ENCODE measurements around the gene CTPS1.

DNA sequence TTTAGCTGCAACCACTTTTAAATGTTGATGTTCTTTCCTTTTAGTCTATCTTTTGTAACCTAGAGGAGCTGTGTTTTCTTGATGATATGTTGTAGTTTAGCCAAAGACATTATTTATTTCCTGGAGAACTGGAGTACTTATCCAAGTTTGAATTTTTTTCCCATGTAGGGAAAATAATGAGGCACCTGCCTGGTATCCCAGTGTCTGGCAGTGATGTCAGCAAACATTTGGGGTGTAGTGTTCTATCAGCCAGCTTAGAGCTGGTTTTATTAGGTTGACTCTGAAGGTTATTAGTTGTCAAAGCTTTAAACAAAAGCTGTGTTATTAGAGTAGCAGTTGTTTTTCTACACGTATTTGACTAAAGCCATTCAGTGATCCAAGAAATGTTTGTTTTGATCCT, 3.2 kb downstream of the CTPS1 start:
- TF ChIP-seq, protein P1, sequence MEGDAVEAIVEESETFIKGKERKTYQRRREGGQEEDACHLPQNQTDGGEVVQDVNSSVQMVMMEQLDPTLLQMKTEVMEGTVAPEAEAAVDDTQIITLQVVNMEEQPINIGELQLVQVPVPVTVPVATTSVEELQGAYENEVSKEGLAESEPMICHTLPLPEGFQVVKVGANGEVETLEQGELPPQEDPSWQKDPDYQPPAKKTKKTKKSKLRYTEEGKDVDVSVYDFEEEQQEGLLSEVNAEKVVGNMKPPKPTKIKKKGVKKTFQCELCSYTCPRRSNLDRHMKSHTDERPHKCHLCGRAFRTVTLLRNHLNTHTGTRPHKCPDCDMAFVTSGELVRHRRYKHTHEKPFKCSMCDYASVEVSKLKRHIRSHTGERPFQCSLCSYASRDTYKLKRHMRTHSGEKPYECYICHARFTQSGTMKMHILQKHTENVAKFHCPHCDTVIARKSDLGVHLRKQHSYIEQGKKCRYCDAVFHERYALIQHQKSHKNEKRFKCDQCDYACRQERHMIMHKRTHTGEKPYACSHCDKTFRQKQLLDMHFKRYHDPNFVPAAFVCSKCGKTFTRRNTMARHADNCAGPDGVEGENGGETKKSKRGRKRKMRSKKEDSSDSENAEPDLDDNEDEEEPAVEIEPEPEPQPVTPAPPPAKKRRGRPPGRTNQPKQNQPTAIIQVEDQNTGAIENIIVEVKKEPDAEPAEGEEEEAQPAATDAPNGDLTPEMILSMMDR (IDR thresholded peaks at IDR 0.05), result no peak
- TF ChIP-seq ZFX (IDR thresholded peaks at IDR 0.05; ENCODE audit: borderline replicate concordance), result no peak
